ENCODE measurements around the gene NAGS. TPM values are rescaled to one million over a fixed set of nuclear protein-coding genes. Genes with fewer than 3 reads are reported as not detected.

Gene NAGS
- total and polyA plus RNA-seq, 4 experiments from 2014 or later: 0.45 to 3.2 (median 2.2) TPM

DNA sequence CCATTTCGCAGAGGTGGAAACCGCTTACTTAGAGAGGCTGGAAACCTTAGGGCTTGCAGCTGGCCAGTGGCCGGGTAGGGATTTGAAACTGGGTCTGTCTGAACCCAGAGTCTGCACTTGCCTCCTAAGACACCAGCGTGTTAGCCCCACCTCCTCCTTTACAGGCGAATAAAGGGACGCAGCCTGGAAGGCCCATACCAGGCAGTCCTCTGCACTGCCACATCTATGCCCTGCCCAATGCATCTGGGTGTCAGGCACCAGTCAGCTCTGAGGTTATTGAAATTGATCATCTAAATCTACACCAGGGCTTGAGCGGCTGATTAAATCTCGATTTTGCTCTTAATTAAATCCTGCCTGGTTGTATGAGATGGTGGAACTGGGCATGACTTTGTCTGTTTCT, 19.9 kb upstream of the NAGS start:
- peak overlapping the region in 3 of 8 donors; percentile 10 to 64 (median 22) for H3K4me3 Mint-ChIP-seq
- peaks cover 24 to 37% of the 10 kb centered on the region in 2 donors for H3K27me3 Mint-ChIP-seq
- no peaks in the 10 kb centered on the region for H3K36me3 Mint-ChIP-seq
- POLR2A ChIA-PET (ENCODE audit: partially characterized antibody): no interaction called here
- Histone ChIP-seq H3K27ac (ENCODE audit: low read depth, low read length) (no peak overlapping the region), H3K9me3 (ENCODE audit: control insufficient read depth in 1 of 2, low read length in 2 of 2) (no peaks in the 10 kb centered on the region), H3K27me3 (ENCODE audit: insufficient read depth, low read length) (peaks cover 28% of the 10 kb centered on the region), H3K4me1 (ENCODE audit: insufficient read depth, low read length) (peaks cover 7% of the 10 kb centered on the region), H3K4me3 (ENCODE audit: low read length in 2 of 2) (no peak overlapping the region), H3K36me3 (ENCODE audit: insufficient read depth, low read length) (no peaks in the 10 kb centered on the region)
- CTCF ChIA-PET (ENCODE audit: partially characterized antibody): no interaction called here
- peaks cover 0 to 12% (median 3%) of the 10 kb centered on the region in 4 donors for H3K4me1 Mint-ChIP-seq
- DNase-seq: no peak
- H3K27ac Mint-ChIP-seq: no peak overlapping the region
- H3K9me3 Mint-ChIP-seq: no peaks in the 10 kb centered on the region
- intact Hi-C loops (cut with micrococcal nuclease): no loop called here

DNA sequence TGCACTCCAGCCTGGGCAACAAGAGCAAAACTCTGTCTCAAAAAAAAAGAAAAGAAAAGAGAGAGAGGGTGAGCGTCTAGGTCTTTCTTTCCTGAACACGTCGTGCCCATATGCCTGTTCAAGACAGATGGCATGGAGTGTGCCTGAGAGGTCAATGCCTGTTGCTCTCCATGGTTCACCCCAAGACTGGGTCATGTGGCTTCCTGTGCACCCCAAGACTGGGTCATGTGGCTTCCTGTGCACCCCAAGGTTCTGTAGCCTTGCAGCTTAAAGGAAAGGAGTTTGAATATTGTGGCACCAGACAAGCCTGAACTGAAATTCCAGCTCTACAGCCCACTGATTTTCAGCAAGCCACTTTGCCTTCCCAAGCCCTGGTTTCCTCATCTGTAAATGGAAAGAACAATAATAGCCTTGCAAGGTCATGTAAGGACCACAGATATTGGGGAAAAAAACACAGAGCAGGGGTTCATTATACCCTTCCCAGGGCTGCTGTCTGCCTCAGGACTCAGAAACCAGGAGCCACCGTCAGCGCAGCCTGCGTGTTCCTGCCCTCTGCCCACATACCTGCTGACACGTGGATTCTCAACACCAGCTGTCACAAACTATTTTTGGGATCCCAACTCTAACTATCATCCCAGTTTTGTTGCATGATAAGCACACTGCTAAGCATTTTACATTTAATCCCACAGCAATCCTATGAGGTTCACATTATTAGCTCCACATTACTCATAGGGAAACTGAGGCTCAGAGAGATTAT, 18.0 kb upstream of the NAGS start:
- Histone ChIP-seq H3K27me3 (ENCODE audit: insufficient read depth, low read length) (peaks cover 28% of the 10 kb centered on the region), H3K9me3 (ENCODE audit: control insufficient read depth in 1 of 2, low read length in 2 of 2) (no peaks in the 10 kb centered on the region), H3K36me3 (ENCODE audit: insufficient read depth, low read length) (no peaks in the 10 kb centered on the region), H3K4me1 (ENCODE audit: insufficient read depth, low read length) (peaks cover 7% of the 10 kb centered on the region), H3K4me3 (ENCODE audit: low read length in 2 of 2) (no peak overlapping the region), H3K27ac (ENCODE audit: low read depth, low read length) (no peak overlapping the region)
- Mint-ChIP-seq H3K27ac (peak overlapping the region in 1 of 7 donors; percentile 53), H3K4me1 (peaks cover 0 to 12% (median 3%) of the 10 kb centered on the region in 4 donors), H3K36me3 (no peaks in the 10 kb centered on the region), H3K4me3 (no peak overlapping the region), H3K9me3 (no peaks in the 10 kb centered on the region), H3K27me3 (peaks cover 20 to 35% of the 10 kb centered on the region in 2 donors)
- no peak for DNase-seq
- intact Hi-C loops (cut with micrococcal nuclease): no loop called here
- ChIA-PET POLR2A (ENCODE audit: partially characterized antibody) (no interaction called here), CTCF (ENCODE audit: partially characterized antibody) (interaction anchor here (0.6 kb wide), 1 partner anchor 24 kb away, joined by 3 read pairs; no protein-coding TSS in a partner anchor)

DNA sequence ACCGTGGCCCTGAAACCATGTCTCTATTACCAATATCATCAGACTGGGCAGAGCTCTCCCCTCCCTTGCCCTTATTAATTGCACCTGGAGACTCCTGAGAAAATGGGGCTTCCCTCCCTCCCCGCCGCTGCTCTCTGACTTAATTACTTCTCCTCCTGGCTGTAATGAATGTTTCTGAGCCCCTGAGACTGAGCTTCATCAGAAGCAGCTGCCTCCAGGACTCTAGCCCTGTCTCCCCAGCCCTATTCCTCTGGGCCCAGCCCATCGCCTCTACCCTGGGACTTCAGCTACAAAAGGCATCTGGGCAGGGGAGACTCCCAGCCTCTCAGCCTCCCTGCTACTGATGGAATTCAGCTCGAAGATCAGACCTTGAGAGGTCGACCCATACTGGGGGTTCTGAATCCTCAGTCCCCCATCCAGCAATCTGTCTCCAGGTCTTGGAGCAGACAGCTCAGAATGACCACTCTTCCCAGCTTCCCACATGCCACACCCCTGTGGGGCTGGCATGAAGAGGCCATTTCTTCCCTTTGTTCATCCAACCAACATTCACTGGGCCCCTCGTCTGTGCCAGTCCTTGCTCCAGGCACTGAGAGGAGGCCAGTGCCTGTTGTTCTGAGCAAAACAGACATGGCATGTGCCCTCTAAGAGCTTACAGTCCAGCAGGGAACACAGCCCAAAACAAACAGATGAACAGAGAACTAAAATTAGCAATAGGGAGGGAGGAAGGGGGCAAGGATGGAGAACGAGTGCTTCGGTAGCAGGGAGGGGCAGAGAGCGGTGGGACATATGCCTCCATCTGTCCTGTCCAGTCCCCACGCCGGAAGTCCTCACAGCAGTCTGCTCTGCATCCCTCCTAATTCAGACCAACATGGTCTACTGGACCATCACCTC, 17.0 kb upstream of the NAGS start:
- Mint-ChIP-seq H3K36me3 (no peaks in the 10 kb centered on the region), H3K4me1 (peaks cover 0 to 12% (median 3%) of the 10 kb centered on the region in 4 donors), H3K27ac (no peak overlapping the region), H3K27me3 (peaks cover 14 to 28% of the 10 kb centered on the region in 2 donors), H3K4me3 (peak overlapping the region in 1 of 8 donors; percentile 11), H3K9me3 (no peaks in the 10 kb centered on the region)
- ChIA-PET POLR2A (ENCODE audit: partially characterized antibody) (no interaction called here), CTCF (ENCODE audit: partially characterized antibody) (interaction anchor here (1.4 kb wide), 1 partner anchor 43 kb away, joined by 4 read pairs; no protein-coding TSS in a partner anchor)
- DNase-seq: no peak
- Histone ChIP-seq H3K4me3 (ENCODE audit: low read length in 2 of 2) (no peak overlapping the region), H3K36me3 (ENCODE audit: insufficient read depth, low read length) (no peaks in the 10 kb centered on the region), H3K9me3 (ENCODE audit: control insufficient read depth in 1 of 2, low read length in 2 of 2) (no peaks in the 10 kb centered on the region), H3K27ac (ENCODE audit: low read depth, low read length) (no peak overlapping the region), H3K4me1 (ENCODE audit: insufficient read depth, low read length) (peaks cover 7% of the 10 kb centered on the region), H3K27me3 (ENCODE audit: insufficient read depth, low read length) (peaks cover 25% of the 10 kb centered on the region)
- intact Hi-C loops (cut with micrococcal nuclease): no loop called here

DNA sequence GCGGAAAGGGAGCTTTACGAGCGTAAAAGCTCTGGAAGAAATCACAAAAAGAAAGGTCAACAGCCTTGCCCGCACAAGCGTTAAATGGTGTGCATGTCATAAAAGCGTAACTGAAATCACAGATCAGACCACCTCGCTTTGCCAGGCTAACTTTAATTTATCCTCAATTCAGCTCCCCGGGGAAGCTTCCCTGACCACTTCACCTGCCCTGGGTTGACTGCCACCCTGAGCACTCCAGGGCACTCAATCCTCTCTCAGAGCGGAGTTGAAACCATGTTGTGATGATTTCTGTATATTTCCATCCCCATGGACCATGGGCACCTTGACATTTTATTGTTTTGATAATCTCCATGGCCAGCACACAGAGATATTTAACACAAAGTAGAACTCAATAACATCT, 16.1 kb upstream of the NAGS start:
- Histone ChIP-seq H3K4me3 (ENCODE audit: low read length in 2 of 2) (no peak overlapping the region), H3K27me3 (ENCODE audit: insufficient read depth, low read length) (peaks cover 15% of the 10 kb centered on the region), H3K9me3 (ENCODE audit: control insufficient read depth in 1 of 2, low read length in 2 of 2) (no peaks in the 10 kb centered on the region), H3K36me3 (ENCODE audit: insufficient read depth, low read length) (no peaks in the 10 kb centered on the region), H3K4me1 (ENCODE audit: insufficient read depth, low read length) (peaks cover 5% of the 10 kb centered on the region), H3K27ac (ENCODE audit: low read depth, low read length) (no peak overlapping the region)
- Mint-ChIP-seq H3K4me1 (peaks cover 0 to 7% (median under 1%) of the 10 kb centered on the region in 4 donors), H3K36me3 (no peaks in the 10 kb centered on the region), H3K9me3 (no peaks in the 10 kb centered on the region), H3K4me3 (no peak overlapping the region), H3K27me3 (peaks cover 6 to 20% of the 10 kb centered on the region in 2 donors), H3K27ac (no peak overlapping the region)
- ChIA-PET POLR2A (ENCODE audit: partially characterized antibody) (no interaction called here), CTCF (ENCODE audit: partially characterized antibody) (interaction anchor here (1.4 kb wide), 1 partner anchor 44 kb away, joined by 4 read pairs; no protein-coding TSS in a partner anchor)
- intact Hi-C loops (cut with micrococcal nuclease): no loop called here
- no peak for DNase-seq

DNA sequence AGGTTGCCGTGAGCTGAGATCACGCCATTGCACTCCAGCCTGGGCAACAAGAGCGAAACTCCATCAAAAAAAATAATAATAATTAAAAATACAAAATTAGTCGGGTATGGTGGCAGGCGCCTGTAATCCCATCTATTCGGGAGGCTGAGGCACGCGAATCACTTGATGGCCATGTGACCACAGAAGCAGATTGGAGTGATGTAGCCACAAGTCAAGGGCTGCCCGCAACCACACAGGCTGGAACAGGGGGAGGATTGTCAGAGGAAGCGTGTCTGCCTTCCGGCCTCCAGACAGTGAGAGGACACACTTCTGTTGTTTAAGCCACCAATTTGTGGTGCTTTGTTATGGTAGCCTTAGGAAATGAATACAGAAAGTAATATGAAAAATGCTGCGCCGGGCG, 11.8 kb upstream of the NAGS start:
- DNase-seq: no peak
- H3K4me1 Mint-ChIP-seq: peaks cover 0 to 3% (median under 1%) of the 10 kb centered on the region in 4 donors
- Histone ChIP-seq H3K4me3 (ENCODE audit: low read length in 2 of 2) (no peak overlapping the region), H3K27ac (ENCODE audit: low read depth, low read length) (no peak overlapping the region), H3K27me3 (ENCODE audit: insufficient read depth, low read length) (peaks cover 3% of the 10 kb centered on the region), H3K4me1 (ENCODE audit: insufficient read depth, low read length) (peaks cover 10% of the 10 kb centered on the region), H3K9me3 (ENCODE audit: control insufficient read depth in 1 of 2, low read length in 2 of 2) (no peaks in the 10 kb centered on the region), H3K36me3 (ENCODE audit: insufficient read depth, low read length) (no peaks in the 10 kb centered on the region)
- ChIA-PET POLR2A (ENCODE audit: partially characterized antibody) (no interaction called here), CTCF (ENCODE audit: partially characterized antibody) (interaction anchor here (0.7 kb wide), 1 partner anchor 9 kb away, joined by 3 read pairs; no protein-coding TSS in a partner anchor)
- intact Hi-C loops (cut with micrococcal nuclease): no loop called here
- no peak overlapping the region for H3K27ac Mint-ChIP-seq
- no peaks in the 10 kb centered on the region for H3K36me3 Mint-ChIP-seq
- no peaks in the 10 kb centered on the region for H3K9me3 Mint-ChIP-seq
- H3K27me3 Mint-ChIP-seq: peaks cover 10 to 12% of the 10 kb centered on the region in 2 donors
- no peak overlapping the region for H3K4me3 Mint-ChIP-seq

DNA sequence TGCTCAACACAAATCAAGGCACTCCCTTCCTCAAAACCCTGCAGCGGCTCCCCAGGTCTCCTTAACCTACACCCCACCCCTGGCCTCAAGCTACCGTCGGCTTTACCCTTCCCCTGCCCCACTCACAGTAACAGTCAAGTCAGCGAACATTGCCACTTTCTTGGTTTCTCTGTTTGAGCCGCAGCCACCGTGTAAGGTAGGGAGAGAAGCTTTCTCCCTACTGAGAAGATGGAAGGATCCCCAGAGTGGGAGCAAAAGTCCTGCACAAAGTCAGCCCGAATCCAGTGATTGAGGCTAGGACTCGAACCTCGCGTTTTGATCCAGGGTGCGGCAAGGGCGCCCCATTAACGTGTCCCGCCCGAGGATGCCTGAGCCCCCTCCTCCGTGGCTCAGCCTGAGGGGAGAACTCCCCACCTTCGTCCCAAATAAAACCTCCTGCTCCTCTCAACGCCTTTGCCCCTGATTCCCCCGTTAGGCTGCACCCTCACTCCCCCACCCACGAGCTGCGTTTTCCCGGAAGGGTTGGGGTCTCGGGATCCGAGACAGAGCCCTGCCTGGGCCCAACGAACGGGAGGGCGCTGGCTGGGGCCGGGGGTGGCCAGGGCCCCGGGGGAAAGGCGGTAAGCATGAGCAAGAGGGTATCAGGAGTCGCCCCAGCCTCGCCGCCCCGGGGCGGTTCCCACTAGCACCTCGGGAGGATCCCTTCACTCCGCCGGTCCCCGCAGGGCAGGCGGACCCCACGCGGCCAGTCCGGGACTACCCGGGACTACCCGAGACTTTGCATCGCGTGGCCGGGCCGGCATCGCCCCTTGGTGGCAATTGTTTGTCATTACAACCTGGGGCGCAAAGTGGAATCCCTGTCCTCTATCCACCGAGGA, 9.9 kb upstream of the NAGS start:
- Histone ChIP-seq H3K4me3 (ENCODE audit: low read length in 2 of 2) (no peak overlapping the region), H3K36me3 (ENCODE audit: insufficient read depth, low read length) (no peaks in the 10 kb centered on the region), H3K9me3 (ENCODE audit: control insufficient read depth in 1 of 2, low read length in 2 of 2) (no peaks in the 10 kb centered on the region), H3K27ac (ENCODE audit: low read depth, low read length) (no peak overlapping the region), H3K27me3 (ENCODE audit: insufficient read depth, low read length) (peaks cover 3% of the 10 kb centered on the region), H3K4me1 (ENCODE audit: insufficient read depth, low read length) (peaks cover 10% of the 10 kb centered on the region)
- Mint-ChIP-seq H3K27me3 (peaks cover 8 to 9% of the 10 kb centered on the region in 2 donors), H3K4me3 (peak overlapping the region in 2 of 8 donors; percentile 4 to 51), H3K4me1 (peaks cover 0 to 3% (median under 1%) of the 10 kb centered on the region in 4 donors), H3K36me3 (no peaks in the 10 kb centered on the region), H3K27ac (peak overlapping the region in 1 of 7 donors; percentile 13), H3K9me3 (no peaks in the 10 kb centered on the region)
- ChIA-PET POLR2A (ENCODE audit: partially characterized antibody) (no interaction called here), CTCF (ENCODE audit: partially characterized antibody) (interaction anchor here (1.0 to 4.2 kb wide), 5 partner anchors 8 to 115 kb away, joined by 3 to 33 read pairs (median 4); partner anchors contain the start of gene PPY)
- peak; percentile 61 to 69 (median 65) for DNase-seq
- intact Hi-C loops (cut with micrococcal nuclease): loop anchor here (1.0 kb wide), 3 partner anchors 50 to 116 kb away; no protein-coding TSS in a partner anchor
